Neural crest cell (in vitro differentiated cells): Measurements from ENCODE around the gene COPS8. TPM values are rescaled to one million over a fixed set of nuclear protein-coding genes. Genes with fewer than 3 reads are reported as not detected.

Experiments
- DNase-seq: peaks from one replicate; pipeline ENCODE4 v3.0.0; 2021; ENCODE audit warnings: low read depth, mixed read lengths, low spot score
- H3K27ac Mint-ChIP-seq: one replicate; pipeline ENCODE4 v1.8.0; 2021; ENCODE audit warnings: mild to moderate bottlenecking, mixed read lengths; ENCODE audit not compliant: unreplicated experiment
- H3K27me3 Mint-ChIP-seq: 2 replicates; pipeline ENCODE4 v1.8.0; 2021; ENCODE audit warnings: low read depth, mild to moderate bottlenecking, mixed read lengths
- H3K36me3 Mint-ChIP-seq: 2 replicates; pipeline ENCODE4 v1.8.0; 2021; ENCODE audit warnings: low read depth, mild to moderate bottlenecking, mixed read lengths
- H3K4me1 Mint-ChIP-seq: 2 replicates; pipeline ENCODE4 v1.8.0; 2021; ENCODE audit warnings: mixed read lengths
- H3K4me3 Mint-ChIP-seq: one replicate; pipeline ENCODE4 v1.8.0; 2021; ENCODE audit warnings: mild to moderate bottlenecking, mixed read lengths
- H3K9me3 Mint-ChIP-seq: 2 replicates; pipeline ENCODE4 v1.8.0; 2021; ENCODE audit warnings: mixed read lengths
- total RNA-seq: library from RNA; stranded (reverse); gene quantifications from 2 replicates; pipeline ENCODE4 v1.2.1, GENCODE V29; 2021
- TF ChIP-seq, protein P1 (sequence below): fragments of 200-600 bp; sonication (generic); conservative IDR thresholded peaks from 2 replicates; pipeline ENCODE4 v1.5.0; 2021; ENCODE audit warnings: antibody characterized with exemption, mild to moderate bottlenecking

The COPS8 gene
- total RNA-seq, 1 donor from 2014 or later = 79.9 TPM

- Mint-ChIP-seq H3K4me3 (no peak overlapping the region), H3K4me1 (no peaks in the 10 kb centered on the region), H3K27me3 (no peaks in the 10 kb centered on the region), H3K9me3 (no peaks in the 10 kb centered on the region), H3K36me3 (no peaks in the 10 kb centered on the region), H3K27ac (no peak overlapping the region)
- TF ChIP-seq, protein P1, sequence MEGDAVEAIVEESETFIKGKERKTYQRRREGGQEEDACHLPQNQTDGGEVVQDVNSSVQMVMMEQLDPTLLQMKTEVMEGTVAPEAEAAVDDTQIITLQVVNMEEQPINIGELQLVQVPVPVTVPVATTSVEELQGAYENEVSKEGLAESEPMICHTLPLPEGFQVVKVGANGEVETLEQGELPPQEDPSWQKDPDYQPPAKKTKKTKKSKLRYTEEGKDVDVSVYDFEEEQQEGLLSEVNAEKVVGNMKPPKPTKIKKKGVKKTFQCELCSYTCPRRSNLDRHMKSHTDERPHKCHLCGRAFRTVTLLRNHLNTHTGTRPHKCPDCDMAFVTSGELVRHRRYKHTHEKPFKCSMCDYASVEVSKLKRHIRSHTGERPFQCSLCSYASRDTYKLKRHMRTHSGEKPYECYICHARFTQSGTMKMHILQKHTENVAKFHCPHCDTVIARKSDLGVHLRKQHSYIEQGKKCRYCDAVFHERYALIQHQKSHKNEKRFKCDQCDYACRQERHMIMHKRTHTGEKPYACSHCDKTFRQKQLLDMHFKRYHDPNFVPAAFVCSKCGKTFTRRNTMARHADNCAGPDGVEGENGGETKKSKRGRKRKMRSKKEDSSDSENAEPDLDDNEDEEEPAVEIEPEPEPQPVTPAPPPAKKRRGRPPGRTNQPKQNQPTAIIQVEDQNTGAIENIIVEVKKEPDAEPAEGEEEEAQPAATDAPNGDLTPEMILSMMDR = no peak
- no peak for DNase-seq
Observed at GRCh38 chr2:237074211-237074993, 11.3 kb upstream of the COPS8 start.

- Mint-ChIP-seq H3K4me3 (no peak overlapping the region), H3K4me1 (no peaks in the 10 kb centered on the region), H3K9me3 (no peaks in the 10 kb centered on the region), H3K36me3 (no peaks in the 10 kb centered on the region), H3K27ac (no peak overlapping the region), H3K27me3 (no peaks in the 10 kb centered on the region)
- DNase-seq = no peak
- TF ChIP-seq, protein P1 = no peak
Observed at GRCh38 chr2:237075749-237076599, 9.7 kb upstream of the COPS8 start.

DNA sequence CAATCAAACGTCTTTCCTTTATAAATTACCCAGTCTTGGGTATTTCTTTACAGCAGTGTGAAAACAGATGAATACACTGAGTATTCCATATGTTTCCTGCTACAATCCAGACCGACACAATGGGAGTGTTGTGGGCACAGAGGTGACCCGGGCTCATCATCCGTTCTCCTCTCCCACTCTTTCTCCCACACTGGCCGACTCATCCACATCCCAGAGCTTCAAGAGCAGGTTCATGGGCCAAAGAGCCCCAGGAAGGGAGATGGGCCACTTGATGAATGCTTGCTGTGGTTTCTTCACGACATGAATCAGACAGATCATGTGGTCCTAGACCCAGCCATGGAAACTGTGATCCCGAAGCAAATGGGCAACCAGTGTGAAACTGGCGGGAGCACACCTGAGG, 4.1 kb upstream of the COPS8 start:
- no peak for DNase-seq
- no peaks in the 10 kb centered on the region for H3K9me3 Mint-ChIP-seq
- no peak overlapping the region for H3K4me3 Mint-ChIP-seq
- H3K36me3 Mint-ChIP-seq = peaks cover 3% of the 10 kb centered on the region
- TF ChIP-seq, protein P1 = no peak
- H3K4me1 Mint-ChIP-seq = peaks cover 22% of the 10 kb centered on the region
- H3K27ac Mint-ChIP-seq = no peak overlapping the region
- no peaks in the 10 kb centered on the region for H3K27me3 Mint-ChIP-seq

DNA sequence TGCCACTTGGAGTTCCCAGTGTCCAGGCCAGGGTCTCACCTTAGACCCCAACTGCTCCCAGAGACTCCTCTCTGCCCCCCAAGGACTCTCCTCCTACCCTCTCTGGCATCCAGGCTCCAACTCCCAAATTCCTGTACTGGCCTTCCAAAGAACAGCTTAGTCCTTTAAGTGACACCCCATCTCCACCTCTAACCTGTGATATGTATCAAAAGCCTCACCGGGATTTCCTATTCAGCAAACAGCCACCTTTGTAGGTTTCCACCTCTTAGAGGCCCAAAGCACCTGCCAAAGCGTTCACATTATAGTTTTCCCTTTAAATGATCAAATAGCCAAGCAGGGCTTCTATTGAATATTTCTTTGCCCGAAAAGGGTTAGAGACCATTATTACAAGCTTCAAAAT, 2.7 kb upstream of the COPS8 start:
- DNase-seq = no peak
- TF ChIP-seq, protein P1 = no peak
- Mint-ChIP-seq H3K4me3 (peak overlapping the region; percentile 36), H3K4me1 (peaks cover 24% of the 10 kb centered on the region), H3K36me3 (peaks cover 3% of the 10 kb centered on the region), H3K27me3 (no peaks in the 10 kb centered on the region), H3K27ac (no peak overlapping the region), H3K9me3 (no peaks in the 10 kb centered on the region)

- H3K9me3 Mint-ChIP-seq = no peaks in the 10 kb centered on the region
- no peaks in the 10 kb centered on the region for H3K27me3 Mint-ChIP-seq
- TF ChIP-seq, protein P1 = no peak
- no peak overlapping the region for H3K27ac Mint-ChIP-seq
- peak overlapping the region; percentile 99 for H3K4me3 Mint-ChIP-seq
- peaks cover 24% of the 10 kb centered on the region for H3K4me1 Mint-ChIP-seq
- H3K36me3 Mint-ChIP-seq = peaks cover 3% of the 10 kb centered on the region
- no peak for DNase-seq
Observed at GRCh38 chr2:237084444-237084843, 1.2 kb upstream of the COPS8 start.
